Upper lobe of left lung (tissue), 6 donors: Measurements from ENCODE around the gene TBC1D14. TPM values are rescaled to one million over a fixed set of nuclear protein-coding genes. Genes with fewer than 3 reads are reported as not detected.
A peak's percentile ranks its signal among the peaks of the same experiment; 100 is the strongest.

Experiments
- ATAC-seq, 2 donors: fragments of 200-7000 bp; cut with Tn5 transposase; one replicate each; pipeline ENCODE4 v1.9.1; 2022; ENCODE audit warnings: mild to moderate bottlenecking in 2 of 2, moderate library complexity in 2 of 2; ENCODE audit not compliant: low FRiP score in 2 of 2
- DNase-seq, 2 donors: peaks; one replicate each; pipeline ENCODE4 v3.0.0-alpha.2; 2019 to 2020
- H3K27ac ChIP-seq, 4 donors: fragments of 200-600 bp; sonication (generic); one replicate each; pipeline ENCODE4 v1.5.1; 2016 to 2019
- H3K27me3 ChIP-seq, 4 donors: fragments of 200-600 bp; sonication (generic); one replicate each; pipeline ENCODE4 v1.5.1; 2017 to 2019
- H3K36me3 ChIP-seq, 4 donors: fragments of 200-600 bp; sonication (generic); one replicate each; pipeline ENCODE4 v1.5.1; 2016 to 2019
- H3K4me1 ChIP-seq, 4 donors: fragments of 200-600 bp; sonication (generic); one replicate each; pipeline ENCODE4 v1.5.1; 2018 to 2019
- H3K4me3 ChIP-seq, 4 donors: fragments of 200-600 bp; sonication (generic); one replicate each; pipeline ENCODE4 v1.5.1; 2017 to 2019; ENCODE audit warnings: mild to moderate bottlenecking in 2 of 4, moderate library complexity in 1 of 4
- H3K9me3 ChIP-seq, 4 donors: fragments of 200-600 bp; sonication (generic); one replicate each; pipeline ENCODE4 v1.5.1; 2018 to 2019
- CTCF ChIP-seq, 6 experiments: fragments of 450-650 bp in 4 of 6; fragments of 200-600 bp in 2 of 6; sonication (generic) in 2 of 6; IDR thresholded peaks; one replicate each; pipeline ENCODE4 v1.5.1; 2016 to 2019; ENCODE audit warnings: antibody characterized with exemption in 6 of 6
- EP300 ChIP-seq, 4 donors: sonication (generic); formaldehyde crosslinking; IDR thresholded peaks; one replicate each; pipeline ENCODE4 v1.5.1; 2017; ENCODE audit warnings: antibody characterized with exemption in 4 of 4, control low read depth in 2 of 4
- POLR2A ChIP-seq, 4 donors: fragments of 450-650 bp; IDR thresholded peaks; one replicate each; pipeline ENCODE4 v1.5.1; 2016 to 2017; ENCODE audit warnings: antibody characterized with exemption in 4 of 4, mild to moderate bottlenecking in 2 of 4
- POLR2AphosphoS5 ChIP-seq, 2 donors: sonication (generic); formaldehyde crosslinking; IDR thresholded peaks; one replicate each; pipeline ENCODE4 v1.5.1; 2017; ENCODE audit warnings: antibody characterized with exemption in 2 of 2
- WGBS, 2 donors: methylation state at CpG; one replicate each; pipeline ENCODE4 v1.1.5; 2017 to 2018; 5-methylcytosine and 5-hydroxymethylcytosine counted together
- total RNA-seq, 6 donors: library from RNA; depleted of rRNA in 4 of 6; stranded (reverse); fragments of >200 nt in 4 of 6; gene quantifications; one replicate each; pipeline versions ENCODE4 v1.1.0 to v1.2.1, GENCODE V29; 2016 to 2021
- donor health status: DM: no; HTN: no; CAD: no; lungs with moderate emphysema.
- donor health status: DM: no; HTN: yes; CAD: no; lungs with severe emphysema.

Gene TBC1D14
- total RNA-seq, 6 donors from 2014 or later: 47.7 to 61.8 (median 57.8) TPM

GRCh38 chr4:6873792-6874461, 35.7 kb upstream of the TBC1D14 start:
- DNase-seq: peak in 1 of 2 donors; percentile 80
- peaks cover 13 to 14% (median 13%) of the 10 kb centered on the region in 4 donors for H3K4me1 ChIP-seq
- TF ChIP-seq POLR2A (IDR thresholded peaks at IDR 0.05) (no peak), CTCF (IDR thresholded peaks at IDR 0.05) (peak; percentile 76 to 85 (median 82))
- H3K36me3 ChIP-seq: peaks cover 12 to 85% (median 43%) of the 10 kb centered on the region in 4 donors
- H3K4me3 ChIP-seq: no peak overlapping the region
- no peak overlapping the region for H3K27ac ChIP-seq
- H3K27me3 ChIP-seq: no peaks in the 10 kb centered on the region
- H3K9me3 ChIP-seq: no peaks in the 10 kb centered on the region
- peak; percentile 69 to 74 for ATAC-seq
- WGBS, 2 donors: 50 to 59% methylated on average over 2 to 3 of the region's 3 CpGs

GRCh38 chr4:6874981-6875380, 34.6 kb upstream of the TBC1D14 start:
- Histone ChIP-seq H3K9me3 (no peaks in the 10 kb centered on the region), H3K36me3 (peaks cover 18 to 87% (median 50%) of the 10 kb centered on the region in 4 donors), H3K4me3 (no peak overlapping the region), H3K4me1 (peaks cover 8 to 13% (median 13%) of the 10 kb centered on the region in 4 donors), H3K27me3 (no peaks in the 10 kb centered on the region), H3K27ac (peak overlapping the region in 3 of 4 donors; percentile 5 to 39 (median 9))
- WGBS, 2 donors: 97 to 98% methylated on average over 4 of the region's 4 CpGs
- no peak for ATAC-seq
- TF ChIP-seq POLR2AphosphoS5 (IDR thresholded peaks at IDR 0.05) (no peak), POLR2A (IDR thresholded peaks at IDR 0.05) (no peak), EP300 (IDR thresholded peaks at IDR 0.05) (no peak), CTCF (IDR thresholded peaks at IDR 0.05) (no peak)
- DNase-seq: no peak

GRCh38 chr4:6875431-6875831, 34.2 kb upstream of the TBC1D14 start:
- Histone ChIP-seq H3K9me3 (no peaks in the 10 kb centered on the region), H3K4me1 (peaks cover 8 to 13% (median 11%) of the 10 kb centered on the region in 4 donors), H3K4me3 (no peak overlapping the region), H3K27me3 (no peaks in the 10 kb centered on the region), H3K27ac (peak overlapping the region in 3 of 4 donors; percentile 5 to 39 (median 9)), H3K36me3 (peaks cover 18 to 89% (median 51%) of the 10 kb centered on the region in 4 donors)
- peak; percentile 12 to 36 for TF ChIP-seq POLR2AphosphoS5 (IDR thresholded peaks at IDR 0.05)
- TF ChIP-seq EP300 (IDR thresholded peaks at IDR 0.05): no peak
- TF ChIP-seq CTCF (IDR thresholded peaks at IDR 0.05): no peak
- no peak for TF ChIP-seq POLR2A (IDR thresholded peaks at IDR 0.05)
- peak in 1 of 2 donors; percentile 83 for DNase-seq
- ATAC-seq: peak; percentile 77 to 78
- WGBS, 2 donors: 33 to 64% methylated on average over 2 to 4 of the region's 4 CpGs

- Histone ChIP-seq H3K27me3 (no peaks in the 10 kb centered on the region), H3K9me3 (no peaks in the 10 kb centered on the region), H3K4me3 (no peak overlapping the region), H3K4me1 (peaks cover 8 to 13% (median 11%) of the 10 kb centered on the region in 4 donors), H3K27ac (peak overlapping the region in 3 of 4 donors; percentile 9 to 39 (median 34)), H3K36me3 (peaks cover 18 to 91% (median 59%) of the 10 kb centered on the region in 4 donors)
- DNase-seq (no peak), ATAC-seq (no peak)
- TF ChIP-seq POLR2A (IDR thresholded peaks at IDR 0.05): no peak
- TF ChIP-seq EP300 (IDR thresholded peaks at IDR 0.05): no peak
- no peak for TF ChIP-seq CTCF (IDR thresholded peaks at IDR 0.05)
- no peak for TF ChIP-seq POLR2AphosphoS5 (IDR thresholded peaks at IDR 0.05)
- 86 to 93% methylated on average over 5 of the region's 5 CpGs for WGBS, 2 donors
Measured at GRCh38 chr4:6876440-6876839, 33.2 kb upstream of the TBC1D14 start.
